VCaP (cell line): ENCODE results near the gene RUSC1.

Experiments used
- H3K27ac ChIP-seq: fragments of 450-650 bp; 2 replicates; pipeline ENCODE4 v1.5.1; 2017
- CTCF ChIP-seq: fragments of 450-650 bp; conservative IDR thresholded peaks from 2 replicates; pipeline ENCODE4 v1.5.1; 2017; ENCODE audit warnings: mild to moderate bottlenecking, moderate library complexity

RUSC1 gene

DNA sequence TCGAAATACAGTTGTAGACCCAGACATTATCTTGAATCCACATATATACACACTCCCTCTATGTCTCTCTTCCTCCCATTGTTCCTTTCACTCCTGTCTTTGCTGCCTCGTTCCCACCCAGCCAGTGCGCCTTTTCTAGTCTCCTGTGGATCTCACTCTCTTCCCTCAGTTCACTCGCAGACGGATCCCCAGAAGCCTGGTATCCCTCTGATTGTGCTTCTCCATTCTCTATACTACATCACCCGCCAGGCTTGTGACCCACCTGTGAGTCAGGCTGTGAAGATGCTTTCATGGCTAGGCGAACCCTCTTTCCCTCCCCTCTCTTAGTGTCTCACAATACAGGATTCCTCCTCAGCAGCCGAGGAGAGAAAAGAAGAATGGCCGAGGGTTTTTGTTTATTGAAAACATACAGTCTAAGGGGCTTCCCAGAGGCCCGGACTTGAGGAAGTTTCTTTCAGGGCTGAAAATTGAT lies 42.0 kb upstream of the RUSC1 start:
- H3K27ac ChIP-seq = peak overlapping the region; percentile 79
- peak; percentile 18; the same call in 1 of the 2 replicates for TF ChIP-seq CTCF

GRCh38 chr1:155279268-155279667 lies 41.4 kb upstream of the RUSC1 start:
- H3K27ac ChIP-seq = peak overlapping the region; percentile 79
- no peak for TF ChIP-seq CTCF

DNA sequence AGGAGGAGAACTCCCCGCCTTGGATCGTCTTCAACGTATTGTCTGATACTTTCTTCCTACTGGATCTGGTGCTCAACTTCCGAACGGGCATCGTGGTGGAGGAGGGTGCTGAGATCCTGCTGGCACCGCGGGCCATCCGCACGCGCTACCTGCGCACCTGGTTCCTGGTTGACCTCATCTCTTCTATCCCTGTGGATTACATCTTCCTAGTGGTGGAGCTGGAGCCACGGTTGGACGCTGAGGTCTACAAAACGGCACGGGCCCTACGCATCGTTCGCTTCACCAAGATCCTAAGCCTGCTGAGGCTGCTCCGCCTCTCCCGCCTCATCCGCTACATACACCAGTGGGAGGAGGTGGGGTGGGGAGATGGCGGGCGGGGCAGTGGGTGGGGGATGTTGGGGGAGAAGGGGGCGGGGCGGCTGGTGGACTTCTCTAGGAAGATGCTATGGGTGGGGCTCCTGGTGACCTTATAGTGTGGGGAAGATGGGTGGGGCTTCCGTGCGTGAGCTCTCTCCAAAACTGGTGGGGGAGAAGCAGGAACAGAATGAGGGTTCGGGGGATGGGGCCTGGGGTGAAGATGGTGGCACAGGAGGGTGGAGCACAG lies 38.1 kb upstream of the RUSC1 start:
- TF ChIP-seq CTCF = no peak
- H3K27ac ChIP-seq = no peak overlapping the region

GRCh38 chr1:155284476-155284875 lies 36.2 kb upstream of the RUSC1 start:
- no peak overlapping the region for H3K27ac ChIP-seq
- no peak for TF ChIP-seq CTCF

GRCh38 chr1:155285063-155285462 lies 35.6 kb upstream of the RUSC1 start:
- no peak for TF ChIP-seq CTCF
- no peak overlapping the region for H3K27ac ChIP-seq

DNA sequence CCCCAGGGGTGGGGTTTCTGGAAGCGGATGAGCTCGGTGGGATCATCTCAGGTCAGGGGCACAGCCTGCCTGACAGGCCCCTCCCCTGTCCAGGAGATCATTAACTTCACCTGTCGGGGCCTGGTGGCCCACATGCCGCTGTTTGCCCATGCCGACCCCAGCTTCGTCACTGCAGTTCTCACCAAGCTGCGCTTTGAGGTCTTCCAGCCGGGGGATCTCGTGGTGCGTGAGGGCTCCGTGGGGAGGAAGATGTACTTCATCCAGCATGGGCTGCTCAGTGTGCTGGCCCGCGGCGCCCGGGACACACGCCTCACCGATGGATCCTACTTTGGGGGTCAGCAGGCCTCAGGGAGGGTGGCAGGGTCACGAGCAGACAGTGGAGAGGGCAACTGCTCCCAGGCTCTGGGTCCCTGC lies 35.1 kb upstream of the RUSC1 start:
- TF ChIP-seq CTCF = no peak
- H3K27ac ChIP-seq = no peak overlapping the region

DNA sequence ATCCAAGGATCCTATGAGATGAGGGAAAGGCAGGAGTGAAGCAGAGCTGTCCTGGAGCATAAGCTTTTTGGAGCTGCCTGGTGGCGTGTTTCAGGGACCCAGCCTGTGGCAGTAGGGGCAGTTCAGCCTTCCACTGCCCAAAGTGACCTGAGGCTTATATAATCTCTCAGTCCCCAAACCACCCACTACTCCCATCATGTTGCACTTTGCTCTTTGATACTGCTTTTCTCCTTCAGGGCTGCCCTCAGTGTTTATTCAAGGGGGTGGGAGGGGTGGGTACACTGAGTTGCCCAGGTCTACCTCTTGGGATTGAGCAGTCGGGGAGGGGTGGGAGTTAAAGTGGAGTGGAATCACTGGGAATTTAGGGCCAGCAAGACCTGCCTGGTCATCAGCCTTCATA lies 34.1 kb upstream of the RUSC1 start:
- TF ChIP-seq CTCF = no peak
- H3K27ac ChIP-seq = no peak overlapping the region
